Measurements from ENCODE around the gene TYW1.
"Not testable (repeated sequence)": the region's sequence is repeated elsewhere in the genome, so short reads cannot be mapped to it uniquely, and the experiment has no call there.

GRCh38 chr7:67171151-67171550 is 174.5 kb downstream of the TYW1 start:
- not testable (repeated sequence) for TF ChIP-seq CTCF, POLR2A (IDR thresholded peaks at IDR 0.05)
